Measurements from ENCODE around the gene ACER2.

DNA sequence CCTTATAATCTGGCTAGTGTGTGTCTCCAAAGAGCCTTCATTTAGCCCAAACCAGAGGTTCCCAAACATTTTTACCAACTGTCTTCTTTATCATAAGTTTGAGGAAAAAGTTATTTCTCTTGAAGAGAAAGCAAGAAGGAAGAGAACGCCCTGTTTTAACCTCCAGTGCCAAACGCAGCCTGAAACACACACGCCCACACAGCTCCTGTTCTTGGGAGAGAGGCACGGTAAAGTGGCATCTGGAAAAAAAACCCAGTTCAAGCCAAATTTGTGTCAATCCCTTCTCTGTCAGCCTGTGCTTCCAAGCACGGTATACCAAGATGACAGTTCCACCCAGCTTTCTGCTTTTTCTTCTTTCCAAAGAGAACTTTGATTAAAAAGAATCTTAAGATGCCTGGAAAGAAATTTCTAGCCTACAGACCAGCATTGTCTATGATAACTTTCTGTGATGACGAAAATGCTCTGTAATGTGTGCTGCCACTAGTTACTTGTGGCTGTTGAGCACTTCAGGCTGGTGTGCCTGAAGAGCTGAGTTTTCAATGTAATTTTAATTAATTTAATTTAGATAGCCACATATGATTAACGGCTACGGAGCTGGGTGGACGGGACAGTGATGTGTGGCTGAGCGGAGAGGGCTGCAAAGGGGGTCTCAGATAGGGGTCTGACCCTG is 62.3 kb downstream of the ACER2 start:
- TF ChIP-seq, protein P1, sequence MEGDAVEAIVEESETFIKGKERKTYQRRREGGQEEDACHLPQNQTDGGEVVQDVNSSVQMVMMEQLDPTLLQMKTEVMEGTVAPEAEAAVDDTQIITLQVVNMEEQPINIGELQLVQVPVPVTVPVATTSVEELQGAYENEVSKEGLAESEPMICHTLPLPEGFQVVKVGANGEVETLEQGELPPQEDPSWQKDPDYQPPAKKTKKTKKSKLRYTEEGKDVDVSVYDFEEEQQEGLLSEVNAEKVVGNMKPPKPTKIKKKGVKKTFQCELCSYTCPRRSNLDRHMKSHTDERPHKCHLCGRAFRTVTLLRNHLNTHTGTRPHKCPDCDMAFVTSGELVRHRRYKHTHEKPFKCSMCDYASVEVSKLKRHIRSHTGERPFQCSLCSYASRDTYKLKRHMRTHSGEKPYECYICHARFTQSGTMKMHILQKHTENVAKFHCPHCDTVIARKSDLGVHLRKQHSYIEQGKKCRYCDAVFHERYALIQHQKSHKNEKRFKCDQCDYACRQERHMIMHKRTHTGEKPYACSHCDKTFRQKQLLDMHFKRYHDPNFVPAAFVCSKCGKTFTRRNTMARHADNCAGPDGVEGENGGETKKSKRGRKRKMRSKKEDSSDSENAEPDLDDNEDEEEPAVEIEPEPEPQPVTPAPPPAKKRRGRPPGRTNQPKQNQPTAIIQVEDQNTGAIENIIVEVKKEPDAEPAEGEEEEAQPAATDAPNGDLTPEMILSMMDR (IDR thresholded peaks at IDR 0.05): no peak
- no peak for TF ChIP-seq POLR2A (IDR thresholded peaks at IDR 0.05)

Measured in Peyer's patch (tissue), 4 donors.